22Rv1 (cell line): ENCODE results near the gene GLB1L3.
"Not testable (repeated sequence)": the region's sequence is repeated elsewhere in the genome, so short reads cannot be mapped to it uniquely, and the experiment has no call there.

Source experiments
- CTCF ChIP-seq: fragments of 450-650 bp; IDR thresholded peaks from 2 replicates; pipeline ENCODE4 v1.5.1; 2017; ENCODE audit warnings: mild to moderate bottlenecking
- ZFX ChIP-seq: fragments of 450-650 bp; IDR thresholded peaks from 2 replicates; pipeline ENCODE4 v1.6.1; 2017; ENCODE audit warnings: antibody characterized with exemption, borderline replicate concordance

- TF ChIP-seq CTCF, ZFX: not testable (repeated sequence)
Observed at GRCh38 chr11:134284349-134284748, 8.2 kb downstream of the GLB1L3 start.
